OCI-LY1 (cell line): Measurements from ENCODE around the gene CCDC51.

ENCODE experiments used
- H2AFZ ChIP-seq: fragments of 200-600 bp; sonication (generic), shearing (Covaris generic); 2 replicates; pipeline ENCODE4 v1.6.0; 2014; ENCODE audit warnings: antibody characterized with exemption, mild to moderate bottlenecking, low read length
- H3F3A ChIP-seq: fragments of 200-600 bp; sonication (generic), shearing (Covaris generic); 2 replicates; pipeline ENCODE4 v1.6.0; 2014; ENCODE audit warnings: mild to moderate bottlenecking, antibody characterized with exemption, low read length, moderate library complexity; ENCODE audit not compliant: insufficient read depth
- H3K27ac ChIP-seq: fragments of 200-600 bp; sonication (generic); 2 replicates; pipeline ENCODE4 v1.5.1; 2014; ENCODE audit warnings: low read length, mixed run types, mild to moderate bottlenecking, low read depth; ENCODE audit not compliant: poor library complexity, severe bottlenecking
- H3K27me3 ChIP-seq: fragments of 200-600 bp; sonication (generic); 2 replicates; pipeline ENCODE4 v1.6.0; 2014; ENCODE audit warnings: antibody characterized with exemption, mild to moderate bottlenecking, low read length, moderate library complexity; ENCODE audit not compliant: insufficient read depth
- H3K36me3 ChIP-seq: fragments of 200-600 bp; sonication (generic); 2 replicates; pipeline ENCODE4 v1.6.1; 2014; ENCODE audit warnings: mild to moderate bottlenecking, antibody characterized with exemption, low read length, moderate library complexity, mixed read lengths; ENCODE audit not compliant: insufficient read depth
- H3K4me1 ChIP-seq: fragments of 200-600 bp; sonication (generic); 2 replicates; pipeline ENCODE4 v1.5.1; 2014; ENCODE audit warnings: mild to moderate bottlenecking, low read length, moderate library complexity; ENCODE audit not compliant: insufficient read depth, severe bottlenecking
- H3K4me2 ChIP-seq: fragments of 200-600 bp; sonication (generic), shearing (Covaris generic); 2 replicates; pipeline ENCODE4 v1.6.1; 2014; ENCODE audit warnings: low read length
- H3K4me3 ChIP-seq: fragments of 200-600 bp; sonication (generic); 2 replicates; pipeline ENCODE4 v1.5.1; 2014; ENCODE audit warnings: low read length, low read depth, mild to moderate bottlenecking, mixed read lengths; ENCODE audit not compliant: poor library complexity, severe bottlenecking
- H3K79me2 ChIP-seq: fragments of 200-600 bp; shearing (Covaris generic); 2 replicates; pipeline ENCODE4 v1.6.1; 2016; ENCODE audit warnings: mixed run types, low read length, mixed read lengths; ENCODE audit not compliant: insufficient read depth
- H3K9ac ChIP-seq: fragments of 200-600 bp; sonication (generic), shearing (Covaris generic); 2 replicates; pipeline ENCODE4 v1.6.1; 2014; ENCODE audit warnings: mild to moderate bottlenecking, low read length, mixed read lengths
- H3K9me2 ChIP-seq: fragments of 200-600 bp; sonication (generic), shearing (Covaris generic); 2 replicates; pipeline ENCODE4 v1.6.1; 2014; ENCODE audit warnings: low read depth, mild to moderate bottlenecking, low read length, mixed read lengths
- H3K9me3 ChIP-seq: fragments of 200-600 bp; shearing (Covaris generic); 2 replicates; pipeline ENCODE4 v1.6.1; 2014; ENCODE audit warnings: low read length, mixed read lengths
- H4K20me1 ChIP-seq: fragments of 200-600 bp; sonication (generic), shearing (Covaris generic); 2 replicates; pipeline ENCODE4 v1.6.0; 2016; ENCODE audit warnings: mild to moderate bottlenecking, low read length; ENCODE audit not compliant: insufficient read depth
- EZH2 ChIP-seq: fragments of 200-600 bp; sonication (generic), shearing (Covaris generic); IDR thresholded peaks from 2 replicates; pipeline ENCODE4 v1.8.0; 2017; ENCODE audit warnings: borderline replicate concordance, mixed run types, mild to moderate bottlenecking, antibody characterized with exemption, low read length, moderate library complexity, mixed read lengths
- TF ChIP-seq, protein P1 (sequence below): fragments of 200-600 bp; sonication (generic), shearing (Covaris generic); IDR thresholded peaks from 2 replicates; pipeline ENCODE4 v1.5.1; 2017; ENCODE audit warnings: mild to moderate bottlenecking, antibody characterized with exemption, low read length, moderate library complexity, mixed read lengths

Gene CCDC51

DNA sequence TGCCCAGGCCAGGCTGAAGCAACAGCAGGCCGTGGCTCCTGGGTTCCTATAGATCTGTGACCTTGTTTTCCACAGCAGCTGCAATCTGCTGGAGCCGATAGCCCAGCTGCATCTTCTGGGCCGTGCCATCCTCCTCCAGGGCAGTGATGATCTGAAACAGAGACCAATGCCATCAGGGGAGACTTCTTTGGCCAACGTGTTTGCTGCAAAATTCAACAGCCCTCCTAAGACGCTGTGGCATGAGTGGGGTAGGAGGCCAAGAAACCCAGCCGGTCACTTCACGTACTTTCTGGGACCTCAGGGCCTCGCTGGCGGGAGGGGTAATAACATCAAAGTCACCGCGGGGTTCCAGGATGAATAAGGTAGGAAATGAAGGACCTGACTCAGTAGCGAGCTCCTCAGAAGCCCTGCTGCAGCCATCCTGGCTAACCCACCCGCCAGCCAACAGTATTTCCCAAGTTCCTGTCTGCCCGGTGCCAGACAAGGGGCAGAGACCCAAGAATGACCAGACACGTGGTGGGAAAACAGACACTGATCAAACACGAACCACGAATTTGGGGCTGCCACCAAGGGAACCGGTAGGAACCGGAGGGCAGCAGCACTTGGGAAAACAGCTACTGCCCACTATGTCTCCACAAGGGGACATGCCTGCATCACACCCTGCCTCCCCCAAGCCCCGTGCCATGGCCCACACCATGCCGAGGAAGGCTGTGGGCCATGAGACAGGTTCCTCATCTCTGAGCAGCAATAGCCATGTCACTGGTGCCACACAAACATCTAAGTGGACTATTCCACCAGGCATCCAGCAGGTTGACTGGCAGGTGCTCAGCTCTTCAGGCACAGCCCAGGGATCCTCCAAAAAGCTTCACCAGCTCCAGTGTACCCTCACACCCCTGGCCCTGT lies 35.2 kb downstream of the CCDC51 start:
- no peak overlapping the region for H3K4me3 ChIP-seq
- H3K4me2 ChIP-seq = no peak overlapping the region
- H3K27me3 ChIP-seq = 0 out of 2 replicates have a peak, but pooled peaks cover 5% of the 10 kb centered on the region
- no peak overlapping the region for H2AFZ ChIP-seq
- H3K4me1 ChIP-seq = no peaks in the 10 kb centered on the region
- H3K9ac ChIP-seq = no peak overlapping the region
- no peaks in the 10 kb centered on the region for H3K36me3 ChIP-seq
- H3K27ac ChIP-seq = no peak overlapping the region
- no peaks in the 10 kb centered on the region for H3F3A ChIP-seq
- H4K20me1 ChIP-seq = no peaks in the 10 kb centered on the region
- no peaks in the 10 kb centered on the region for H3K9me3 ChIP-seq
- H3K79me2 ChIP-seq = no peaks in the 10 kb centered on the region
- TF ChIP-seq, protein P1, sequence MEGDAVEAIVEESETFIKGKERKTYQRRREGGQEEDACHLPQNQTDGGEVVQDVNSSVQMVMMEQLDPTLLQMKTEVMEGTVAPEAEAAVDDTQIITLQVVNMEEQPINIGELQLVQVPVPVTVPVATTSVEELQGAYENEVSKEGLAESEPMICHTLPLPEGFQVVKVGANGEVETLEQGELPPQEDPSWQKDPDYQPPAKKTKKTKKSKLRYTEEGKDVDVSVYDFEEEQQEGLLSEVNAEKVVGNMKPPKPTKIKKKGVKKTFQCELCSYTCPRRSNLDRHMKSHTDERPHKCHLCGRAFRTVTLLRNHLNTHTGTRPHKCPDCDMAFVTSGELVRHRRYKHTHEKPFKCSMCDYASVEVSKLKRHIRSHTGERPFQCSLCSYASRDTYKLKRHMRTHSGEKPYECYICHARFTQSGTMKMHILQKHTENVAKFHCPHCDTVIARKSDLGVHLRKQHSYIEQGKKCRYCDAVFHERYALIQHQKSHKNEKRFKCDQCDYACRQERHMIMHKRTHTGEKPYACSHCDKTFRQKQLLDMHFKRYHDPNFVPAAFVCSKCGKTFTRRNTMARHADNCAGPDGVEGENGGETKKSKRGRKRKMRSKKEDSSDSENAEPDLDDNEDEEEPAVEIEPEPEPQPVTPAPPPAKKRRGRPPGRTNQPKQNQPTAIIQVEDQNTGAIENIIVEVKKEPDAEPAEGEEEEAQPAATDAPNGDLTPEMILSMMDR = no peak
- no peak for TF ChIP-seq EZH2
- no peaks in the 10 kb centered on the region for H3K9me2 ChIP-seq

DNA sequence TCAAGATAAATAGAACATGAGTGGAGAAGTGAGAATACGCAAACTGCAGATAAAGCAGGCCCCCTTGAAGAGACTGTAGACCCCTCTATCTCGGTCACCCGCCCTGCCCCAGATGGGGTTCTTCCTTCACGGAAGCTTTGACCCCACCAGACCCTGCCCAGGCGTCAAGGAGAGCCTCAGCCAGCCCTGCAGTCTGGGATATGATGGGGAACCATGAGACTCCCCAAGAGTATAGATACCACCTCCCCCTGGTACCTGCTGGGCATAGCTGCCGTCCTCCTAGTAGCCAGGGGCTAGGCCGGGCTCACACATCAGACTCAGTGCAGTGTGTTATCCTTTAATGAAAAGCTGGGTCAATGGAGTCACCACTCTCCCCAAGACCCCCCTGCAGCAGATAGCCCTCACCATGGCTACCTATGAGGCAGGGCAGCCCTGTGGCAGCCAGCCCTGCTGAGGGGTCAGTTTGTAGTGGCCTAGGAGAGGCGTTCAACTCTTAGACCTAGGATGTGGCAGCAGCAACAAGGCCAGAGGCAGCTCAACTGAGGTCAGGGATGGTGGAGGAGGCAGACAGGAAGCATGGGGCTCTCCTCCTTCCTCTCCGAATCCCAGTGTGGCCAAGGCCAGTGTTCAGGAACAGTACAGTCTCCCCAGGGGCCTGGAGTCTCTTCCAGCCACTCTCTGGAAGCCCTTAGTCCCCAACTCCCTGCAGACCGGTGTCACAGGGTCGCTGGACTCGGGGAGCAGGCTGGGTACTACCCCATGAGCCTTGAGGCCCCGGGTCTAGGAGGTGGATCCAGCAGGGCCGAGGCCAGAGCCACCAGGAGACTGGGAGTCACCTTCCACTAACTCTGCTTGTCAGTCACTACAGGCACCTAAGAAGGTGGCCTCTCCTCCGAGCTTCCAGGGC lies 36.1 kb downstream of the CCDC51 start:
- Histone ChIP-seq H3K27ac (no peak overlapping the region), H3F3A (no peaks in the 10 kb centered on the region), H3K27me3 (0 out of 2 replicates have a peak, but pooled peaks cover 8% of the 10 kb centered on the region), H3K4me1 (no peaks in the 10 kb centered on the region), H3K36me3 (no peaks in the 10 kb centered on the region), H4K20me1 (no peaks in the 10 kb centered on the region), H3K9me2 (no peaks in the 10 kb centered on the region), H3K4me2 (no peak overlapping the region), H3K79me2 (no peaks in the 10 kb centered on the region), H3K9ac (no peak overlapping the region), H3K4me3 (no peak overlapping the region), H3K9me3 (no peaks in the 10 kb centered on the region), H2AFZ (no peak overlapping the region)
- TF ChIP-seq EZH2 = no peak
- TF ChIP-seq, protein P1 = no peak

DNA sequence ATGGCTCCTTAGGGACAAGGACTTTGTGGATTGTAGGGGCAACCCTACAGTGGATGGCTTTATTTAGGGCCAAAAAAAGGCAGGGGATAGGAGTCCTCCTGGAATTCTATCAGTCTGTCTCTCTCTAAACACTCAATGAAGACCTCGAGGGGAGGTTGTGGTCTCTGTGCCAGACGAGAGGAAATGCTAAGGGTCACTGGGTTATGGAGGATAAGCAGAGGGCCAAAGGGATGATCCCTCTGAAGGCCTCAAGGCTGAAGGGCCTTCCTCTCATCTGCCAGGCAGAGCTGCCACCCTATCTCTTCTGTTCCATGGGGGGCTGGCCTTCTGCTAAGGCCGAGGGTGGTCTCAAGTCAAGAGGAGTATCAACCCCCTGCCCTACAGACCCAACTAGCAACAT lies 37.0 kb downstream of the CCDC51 start:
- Histone ChIP-seq H3K27me3 (0 out of 2 replicates have a peak, but pooled peaks cover 8% of the 10 kb centered on the region), H3K9me3 (no peaks in the 10 kb centered on the region), H3K4me2 (no peak overlapping the region), H3K36me3 (no peaks in the 10 kb centered on the region), H4K20me1 (no peaks in the 10 kb centered on the region), H3K79me2 (no peaks in the 10 kb centered on the region), H3K4me3 (no peak overlapping the region), H3F3A (no peaks in the 10 kb centered on the region), H3K4me1 (no peaks in the 10 kb centered on the region), H3K9me2 (no peaks in the 10 kb centered on the region), H2AFZ (no peak overlapping the region), H3K9ac (no peak overlapping the region), H3K27ac (no peak overlapping the region)
- TF ChIP-seq EZH2 = no peak
- TF ChIP-seq, protein P1 = no peak
